ENCODE measurements around the gene AHDC1. TPM values are rescaled to one million over a fixed set of nuclear protein-coding genes. Genes with fewer than 3 reads are reported as not detected.

The AHDC1 gene
- polyA plus RNA-seq, 1 donor from 2014 or later: 5.3 TPM

DNA sequence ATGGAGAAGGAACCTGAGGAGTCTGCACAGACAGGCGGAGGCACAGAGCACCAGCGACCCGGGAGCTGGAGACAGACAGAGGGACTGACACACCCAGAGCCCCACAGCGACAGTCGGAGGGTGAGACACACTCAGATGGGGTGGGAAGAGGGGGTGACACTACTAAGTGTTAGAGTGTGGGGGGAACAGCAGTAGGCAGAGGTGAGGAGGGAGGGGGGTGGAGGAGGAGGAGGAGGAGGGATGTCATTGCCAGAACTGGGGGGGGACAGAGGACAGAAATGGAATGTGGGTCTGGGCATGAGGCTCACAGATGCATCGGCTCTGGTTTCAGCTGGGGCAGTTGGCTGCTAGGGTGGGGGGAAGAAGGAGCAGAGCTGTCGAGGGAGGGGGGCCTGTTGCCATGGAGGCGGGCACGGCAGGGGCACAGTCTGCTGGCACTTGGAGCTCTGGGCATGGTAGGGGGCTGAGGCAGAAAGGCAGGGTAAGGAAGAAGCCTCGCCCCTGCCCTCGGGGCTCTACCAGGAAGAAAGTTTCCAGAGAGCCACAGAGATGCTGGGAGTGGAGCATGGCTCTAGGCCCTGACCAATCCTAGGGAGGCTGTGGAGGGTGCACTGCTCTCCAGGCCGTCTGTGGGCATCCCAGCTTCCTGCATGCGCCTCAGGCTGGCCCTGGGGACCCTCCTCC is 37.3 kb downstream of the AHDC1 start:
- no peaks in the 10 kb centered on the region for H3K9me2 ChIP-seq (ENCODE audit: insufficient read depth, low read length)
- H3K9me3 ChIP-seq (ENCODE audit: low read length): no peaks in the 10 kb centered on the region
- H3K9ac ChIP-seq (ENCODE audit: low read length): peak overlapping the region; percentile 60
- peaks cover 9% of the 10 kb centered on the region for H3F3A ChIP-seq (ENCODE audit: insufficient read depth, low read length, poor library complexity, severe bottlenecking)
- H3K79me2 ChIP-seq (replicated peaks; ENCODE audit: insufficient read depth, low read length): peaks cover 78% of the 10 kb centered on the region
- peak overlapping the region; percentile 88 for H3K27ac ChIP-seq (ENCODE audit: low read length)
- no peaks in the 10 kb centered on the region for H3K36me3 ChIP-seq (ENCODE audit: insufficient read depth, low read length)
- H3K4me3 ChIP-seq (ENCODE audit: low read length): peak overlapping the region; percentile 53
- no peaks in the 10 kb centered on the region for H4K20me1 ChIP-seq (ENCODE audit: insufficient read depth)
- no peaks in the 10 kb centered on the region for H3K27me3 ChIP-seq (ENCODE audit: insufficient read depth, low read depth, low read length)
- H3K4me2 ChIP-seq (ENCODE audit: low read length): peak overlapping the region; percentile 43
- H2AFZ ChIP-seq (ENCODE audit: low read depth, low read length): no peak overlapping the region
- TF ChIP-seq POLR2AphosphoS5 (IDR thresholded peaks at IDR 0.05) (no peak), TAF1 (IDR thresholded peaks at IDR 0.05; ENCODE audit: low read depth) (no peak), EZH2 (IDR thresholded peaks at IDR 0.05; ENCODE audit: borderline replicate concordance, insufficient read depth, low read length, poor library complexity, severe bottlenecking) (no peak), RAD21 (conservative IDR thresholded peaks at IDR 0.05) (no peak), SMC3 (conservative IDR thresholded peaks at IDR 0.05; ENCODE audit: poor library complexity) (no peak), EP300 (conservative IDR thresholded peaks at IDR 0.05; ENCODE audit: poor library complexity, severe bottlenecking) (no peak), MXI1 (conservative IDR thresholded peaks at IDR 0.05; ENCODE audit: poor library complexity, severe bottlenecking) (no peak)
- TF ChIP-seq, protein P1, sequence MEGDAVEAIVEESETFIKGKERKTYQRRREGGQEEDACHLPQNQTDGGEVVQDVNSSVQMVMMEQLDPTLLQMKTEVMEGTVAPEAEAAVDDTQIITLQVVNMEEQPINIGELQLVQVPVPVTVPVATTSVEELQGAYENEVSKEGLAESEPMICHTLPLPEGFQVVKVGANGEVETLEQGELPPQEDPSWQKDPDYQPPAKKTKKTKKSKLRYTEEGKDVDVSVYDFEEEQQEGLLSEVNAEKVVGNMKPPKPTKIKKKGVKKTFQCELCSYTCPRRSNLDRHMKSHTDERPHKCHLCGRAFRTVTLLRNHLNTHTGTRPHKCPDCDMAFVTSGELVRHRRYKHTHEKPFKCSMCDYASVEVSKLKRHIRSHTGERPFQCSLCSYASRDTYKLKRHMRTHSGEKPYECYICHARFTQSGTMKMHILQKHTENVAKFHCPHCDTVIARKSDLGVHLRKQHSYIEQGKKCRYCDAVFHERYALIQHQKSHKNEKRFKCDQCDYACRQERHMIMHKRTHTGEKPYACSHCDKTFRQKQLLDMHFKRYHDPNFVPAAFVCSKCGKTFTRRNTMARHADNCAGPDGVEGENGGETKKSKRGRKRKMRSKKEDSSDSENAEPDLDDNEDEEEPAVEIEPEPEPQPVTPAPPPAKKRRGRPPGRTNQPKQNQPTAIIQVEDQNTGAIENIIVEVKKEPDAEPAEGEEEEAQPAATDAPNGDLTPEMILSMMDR (IDR thresholded peaks at IDR 0.05; ENCODE audit: poor library complexity, severe bottlenecking): no peak
- TF ChIP-seq, protein P2, sequence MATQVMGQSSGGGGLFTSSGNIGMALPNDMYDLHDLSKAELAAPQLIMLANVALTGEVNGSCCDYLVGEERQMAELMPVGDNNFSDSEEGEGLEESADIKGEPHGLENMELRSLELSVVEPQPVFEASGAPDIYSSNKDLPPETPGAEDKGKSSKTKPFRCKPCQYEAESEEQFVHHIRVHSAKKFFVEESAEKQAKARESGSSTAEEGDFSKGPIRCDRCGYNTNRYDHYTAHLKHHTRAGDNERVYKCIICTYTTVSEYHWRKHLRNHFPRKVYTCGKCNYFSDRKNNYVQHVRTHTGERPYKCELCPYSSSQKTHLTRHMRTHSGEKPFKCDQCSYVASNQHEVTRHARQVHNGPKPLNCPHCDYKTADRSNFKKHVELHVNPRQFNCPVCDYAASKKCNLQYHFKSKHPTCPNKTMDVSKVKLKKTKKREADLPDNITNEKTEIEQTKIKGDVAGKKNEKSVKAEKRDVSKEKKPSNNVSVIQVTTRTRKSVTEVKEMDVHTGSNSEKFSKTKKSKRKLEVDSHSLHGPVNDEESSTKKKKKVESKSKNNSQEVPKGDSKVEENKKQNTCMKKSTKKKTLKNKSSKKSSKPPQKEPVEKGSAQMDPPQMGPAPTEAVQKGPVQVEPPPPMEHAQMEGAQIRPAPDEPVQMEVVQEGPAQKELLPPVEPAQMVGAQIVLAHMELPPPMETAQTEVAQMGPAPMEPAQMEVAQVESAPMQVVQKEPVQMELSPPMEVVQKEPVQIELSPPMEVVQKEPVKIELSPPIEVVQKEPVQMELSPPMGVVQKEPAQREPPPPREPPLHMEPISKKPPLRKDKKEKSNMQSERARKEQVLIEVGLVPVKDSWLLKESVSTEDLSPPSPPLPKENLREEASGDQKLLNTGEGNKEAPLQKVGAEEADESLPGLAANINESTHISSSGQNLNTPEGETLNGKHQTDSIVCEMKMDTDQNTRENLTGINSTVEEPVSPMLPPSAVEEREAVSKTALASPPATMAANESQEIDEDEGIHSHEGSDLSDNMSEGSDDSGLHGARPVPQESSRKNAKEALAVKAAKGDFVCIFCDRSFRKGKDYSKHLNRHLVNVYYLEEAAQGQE (IDR thresholded peaks at IDR 0.05; ENCODE audit: borderline replicate concordance): no peak

DNA sequence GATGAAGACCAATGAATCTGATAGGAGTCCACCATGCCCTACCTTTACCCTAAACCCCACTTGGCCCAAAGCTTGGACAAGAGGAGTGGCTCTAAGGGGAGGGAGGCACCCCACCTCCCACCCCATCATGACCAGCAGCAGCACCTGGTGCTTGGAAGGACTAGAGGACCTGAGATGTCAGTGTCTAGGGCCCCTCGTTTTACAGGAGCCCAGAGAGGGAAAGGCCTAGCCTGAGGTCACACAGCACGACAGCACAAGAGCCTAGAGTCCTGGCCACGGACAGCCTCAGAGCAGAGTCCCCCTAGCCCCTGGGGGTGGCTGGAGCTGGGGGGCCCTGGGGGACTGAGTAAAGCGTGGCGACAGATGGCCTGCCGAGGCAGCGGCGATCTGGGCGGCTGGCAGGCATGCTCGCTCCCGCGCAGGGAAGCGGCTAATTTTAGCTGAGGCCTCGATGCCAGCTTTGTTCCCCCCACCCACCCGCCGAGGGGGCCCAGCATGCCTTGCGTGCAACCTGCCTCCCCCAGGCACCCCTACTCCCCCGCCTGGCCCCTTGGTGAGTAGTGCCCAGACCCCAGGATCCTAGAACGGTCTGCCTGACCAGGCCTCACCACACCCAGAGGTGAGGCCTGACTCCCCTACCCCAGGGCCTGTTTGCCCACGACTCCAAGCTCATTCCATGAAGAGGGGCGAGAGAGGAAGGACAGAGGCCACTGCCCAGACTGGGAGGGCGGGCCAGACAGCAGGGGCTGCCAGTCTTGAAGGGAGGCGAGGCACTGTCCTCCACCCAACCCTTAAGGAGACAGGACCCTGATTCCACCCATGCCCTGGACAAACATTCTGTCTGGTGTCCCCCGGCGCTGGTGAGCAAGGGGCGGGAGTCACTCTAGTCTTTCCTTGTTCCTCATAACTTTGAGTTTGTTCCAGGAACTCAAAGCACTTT is 39.0 kb downstream of the AHDC1 start:
- H2AFZ ChIP-seq (ENCODE audit: low read depth, low read length): no peak overlapping the region
- no peak for TF ChIP-seq TAF1 (IDR thresholded peaks at IDR 0.05; ENCODE audit: low read depth)
- TF ChIP-seq MXI1 (conservative IDR thresholded peaks at IDR 0.05; ENCODE audit: poor library complexity, severe bottlenecking): no peak
- TF ChIP-seq, protein P2 (IDR thresholded peaks at IDR 0.05; ENCODE audit: borderline replicate concordance): no peak
- TF ChIP-seq RAD21 (conservative IDR thresholded peaks at IDR 0.05): no peak
- TF ChIP-seq EZH2 (IDR thresholded peaks at IDR 0.05; ENCODE audit: borderline replicate concordance, insufficient read depth, low read length, poor library complexity, severe bottlenecking): no peak
- no peak for TF ChIP-seq SMC3 (conservative IDR thresholded peaks at IDR 0.05; ENCODE audit: poor library complexity)
- TF ChIP-seq EP300 (conservative IDR thresholded peaks at IDR 0.05; ENCODE audit: poor library complexity, severe bottlenecking): no peak
- TF ChIP-seq, protein P1 (IDR thresholded peaks at IDR 0.05; ENCODE audit: poor library complexity, severe bottlenecking): no peak
- TF ChIP-seq POLR2AphosphoS5 (IDR thresholded peaks at IDR 0.05): no peak
- H3K27ac ChIP-seq (ENCODE audit: low read length): peak overlapping the region; percentile 88
- H3K9ac ChIP-seq (ENCODE audit: low read length): no peak overlapping the region
- H3K4me3 ChIP-seq (ENCODE audit: low read length): no peak overlapping the region
- H4K20me1 ChIP-seq (ENCODE audit: insufficient read depth): no peaks in the 10 kb centered on the region
- H3F3A ChIP-seq (ENCODE audit: insufficient read depth, low read length, poor library complexity, severe bottlenecking): peaks cover 9% of the 10 kb centered on the region
- H3K79me2 ChIP-seq (replicated peaks; ENCODE audit: insufficient read depth, low read length): peaks cover 66% of the 10 kb centered on the region
- H3K4me2 ChIP-seq (ENCODE audit: low read length): no peak overlapping the region
- no peaks in the 10 kb centered on the region for H3K9me3 ChIP-seq (ENCODE audit: low read length)
- H3K36me3 ChIP-seq (ENCODE audit: insufficient read depth, low read length): no peaks in the 10 kb centered on the region
- no peaks in the 10 kb centered on the region for H3K27me3 ChIP-seq (ENCODE audit: insufficient read depth, low read depth, low read length)
- H3K9me2 ChIP-seq (ENCODE audit: insufficient read depth, low read length): no peaks in the 10 kb centered on the region

Measured in neural cell (in vitro differentiated cells).